Ammon's horn (tissue), 1 donor: Measurements from ENCODE around the gene ZNF555.
A peak's percentile ranks its signal among the peaks of the same experiment; 100 is the strongest.
"Not testable (repeated sequence)": the region's sequence is repeated elsewhere in the genome, so short reads cannot be mapped to it uniquely, and the experiment has no call there.

Source experiments
- DNase-seq: peaks from one replicate; pipeline ENCODE4 v3.0.0-alpha.2; 2016; ENCODE audit warnings: low spot score

The ZNF555 gene

DNA sequence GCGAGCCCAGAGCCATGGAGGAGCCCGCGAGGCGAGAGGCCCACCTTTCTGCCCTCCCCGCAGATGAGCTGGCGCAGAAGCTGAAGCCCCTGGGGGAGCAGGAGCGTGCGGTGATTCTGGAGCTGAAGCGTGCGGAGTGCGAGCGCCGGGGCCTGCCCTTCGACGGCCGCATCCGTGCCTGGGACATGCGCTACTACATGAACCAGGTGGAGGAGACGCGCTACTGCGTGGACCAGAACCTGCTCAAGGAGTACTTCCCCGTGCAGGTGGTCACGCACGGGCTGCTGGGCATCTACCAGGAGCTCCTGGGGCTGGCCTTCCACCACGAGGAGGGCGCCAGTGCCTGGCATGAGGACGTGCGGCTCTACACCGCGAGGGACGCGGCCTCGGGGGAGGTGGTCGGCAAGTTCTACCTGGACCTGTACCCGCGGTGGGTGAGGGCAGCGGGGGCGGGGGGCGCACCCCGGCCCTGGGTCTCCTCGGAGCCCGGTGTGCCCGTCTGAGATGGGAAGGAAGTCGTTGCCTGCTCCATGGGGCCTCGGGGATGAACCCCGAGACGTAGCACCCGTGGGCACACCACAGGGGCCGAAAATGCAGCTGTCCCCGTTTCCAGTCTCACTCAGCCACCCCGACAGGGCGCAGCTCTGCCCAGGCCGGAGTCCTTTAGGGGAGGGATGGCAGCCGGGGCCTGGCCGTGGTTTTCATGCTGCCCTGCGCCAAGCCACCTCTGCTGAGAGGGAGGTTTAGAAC lies 33.7 kb upstream of the ZNF555 start:
- DNase-seq, result no peak

DNA sequence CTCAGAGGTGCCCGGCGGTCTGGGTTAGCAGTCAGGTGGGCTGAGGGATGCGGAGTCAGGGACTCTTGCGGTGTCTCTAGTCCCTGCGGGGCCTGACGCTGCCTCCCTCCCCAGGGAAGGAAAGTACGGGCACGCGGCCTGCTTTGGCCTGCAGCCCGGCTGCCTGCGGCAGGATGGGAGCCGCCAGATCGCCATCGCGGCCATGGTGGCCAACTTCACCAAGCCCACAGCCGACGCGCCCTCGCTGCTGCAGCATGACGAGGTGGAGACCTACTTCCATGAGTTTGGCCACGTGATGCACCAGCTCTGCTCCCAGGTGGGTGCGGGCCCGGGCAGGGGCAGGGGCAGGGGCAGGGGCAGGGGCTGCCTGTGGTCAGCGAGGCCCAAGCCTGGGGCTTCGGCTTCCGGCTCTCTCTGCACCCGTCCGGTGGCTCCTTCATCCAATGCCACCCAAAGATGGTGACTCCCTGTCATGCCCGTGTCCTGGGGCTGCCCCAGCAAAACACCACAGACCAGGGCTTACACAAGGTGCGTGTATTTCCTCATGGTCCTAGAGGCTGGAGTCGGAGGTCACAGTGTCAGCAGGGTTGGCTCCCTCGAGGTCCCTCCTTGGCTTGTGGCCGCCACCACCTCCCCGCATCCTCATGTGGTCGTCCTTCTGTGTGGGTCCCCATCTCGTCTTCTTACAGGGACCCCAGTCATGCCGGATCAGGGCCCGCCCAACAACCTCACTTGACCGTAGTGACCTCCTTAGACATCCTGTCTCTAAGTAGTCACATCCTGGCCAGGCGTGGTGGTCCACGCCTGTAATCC lies 32.9 kb upstream of the ZNF555 start:
- no peak for DNase-seq

DNA sequence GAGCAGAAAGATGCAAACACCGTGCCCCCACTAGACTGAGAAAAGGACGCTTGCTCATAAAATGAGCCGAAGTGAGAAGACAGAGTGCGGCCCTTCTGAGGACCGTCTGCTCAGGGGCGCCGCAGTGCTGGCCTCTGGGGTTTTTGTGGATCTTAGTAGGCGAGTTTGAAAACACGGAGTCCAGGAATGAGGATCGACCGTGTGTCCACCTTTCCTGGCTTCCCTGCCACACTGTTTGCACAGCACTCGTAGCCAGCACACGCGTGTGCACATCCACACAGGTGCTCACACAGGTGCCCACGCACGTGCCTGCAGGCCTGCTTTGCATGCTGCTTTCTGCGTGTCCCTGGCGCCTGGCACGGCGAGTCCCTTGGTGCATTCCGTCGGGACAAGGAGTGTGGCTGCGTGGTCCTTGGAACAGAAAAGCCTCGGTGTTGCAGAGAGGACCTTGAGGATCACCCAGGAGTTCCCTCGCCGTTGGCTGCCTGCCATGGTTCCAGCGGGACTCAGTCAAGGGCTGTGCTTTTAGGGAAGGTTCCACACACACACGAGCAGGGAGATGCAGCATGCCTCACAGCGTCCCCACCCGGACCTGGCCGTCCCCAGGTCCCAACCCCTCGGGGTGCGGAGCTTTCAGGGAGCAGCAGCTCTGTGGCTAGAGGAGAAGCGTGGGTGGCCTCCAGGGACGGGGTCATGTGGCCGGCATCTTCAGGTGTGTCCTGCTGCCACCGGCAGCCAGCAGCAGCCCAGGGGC lies 31.7 kb upstream of the ZNF555 start:
- no peak for DNase-seq

DNA sequence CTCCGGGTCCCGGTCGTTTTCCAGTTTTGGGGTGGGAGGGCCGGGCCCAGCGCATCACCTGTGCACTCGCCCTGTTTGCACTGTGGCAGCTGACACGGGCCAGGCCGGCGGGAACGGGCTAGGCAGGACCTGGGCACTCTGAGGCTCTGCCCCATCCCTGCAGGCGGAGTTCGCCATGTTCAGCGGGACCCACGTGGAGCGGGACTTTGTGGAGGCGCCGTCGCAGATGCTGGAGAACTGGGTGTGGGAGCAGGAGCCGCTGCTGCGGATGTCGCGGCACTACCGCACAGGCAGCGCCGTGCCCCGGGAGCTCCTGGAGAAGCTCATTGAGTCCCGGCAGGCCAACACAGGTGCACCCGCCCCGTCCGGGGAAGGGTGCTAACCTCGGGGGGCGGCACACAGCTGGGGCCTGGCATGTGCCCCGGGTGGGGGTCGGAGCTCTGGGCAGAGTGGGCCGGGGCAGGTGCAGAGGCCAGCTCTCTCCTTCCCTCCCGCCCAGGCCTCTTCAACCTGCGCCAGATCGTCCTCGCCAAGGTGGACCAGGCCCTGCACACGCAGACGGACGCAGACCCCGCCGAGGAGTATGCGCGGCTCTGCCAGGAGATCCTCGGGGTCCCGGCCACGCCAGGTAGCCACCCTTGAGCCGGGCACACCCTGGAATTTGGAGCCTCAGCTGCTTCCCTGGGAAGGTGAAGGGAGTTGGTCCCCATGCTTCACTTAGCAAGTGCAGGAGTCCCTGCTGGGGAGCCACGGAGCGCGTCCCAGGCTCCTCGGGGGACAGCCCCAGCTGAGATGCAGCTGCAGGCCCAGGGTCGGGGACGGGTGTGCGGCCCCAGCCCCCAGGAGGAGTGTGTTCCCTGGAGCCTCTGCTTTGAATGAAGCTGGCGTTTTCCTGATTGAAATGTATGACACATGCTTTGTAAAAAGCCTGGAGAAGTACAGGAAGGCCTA lies 30.9 kb upstream of the ZNF555 start:
- DNase-seq, result no peak

DNA sequence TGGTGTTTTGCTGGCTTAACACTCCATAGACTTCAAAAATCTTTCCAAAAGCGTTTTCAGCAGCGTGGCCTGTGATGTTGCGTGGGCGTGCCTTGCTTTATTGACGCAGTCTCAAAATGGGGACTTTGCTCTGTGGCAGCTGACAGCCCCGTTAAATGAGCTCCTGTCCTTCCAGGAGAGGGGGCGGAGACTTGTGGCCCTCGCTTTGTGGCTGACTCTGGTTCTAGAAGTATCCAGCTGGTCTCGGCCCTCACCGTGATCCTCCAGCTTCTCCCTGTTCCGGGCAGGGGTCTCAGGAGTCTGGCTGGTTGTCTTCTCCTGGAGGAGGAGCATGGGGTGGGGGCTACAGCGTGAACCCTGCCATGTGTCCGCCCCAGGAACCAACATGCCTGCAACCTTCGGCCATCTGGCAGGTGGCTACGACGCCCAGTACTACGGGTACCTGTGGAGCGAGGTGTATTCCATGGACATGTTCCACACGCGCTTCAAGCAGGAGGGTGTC lies 30.0 kb upstream of the ZNF555 start:
- no peak for DNase-seq

DNA sequence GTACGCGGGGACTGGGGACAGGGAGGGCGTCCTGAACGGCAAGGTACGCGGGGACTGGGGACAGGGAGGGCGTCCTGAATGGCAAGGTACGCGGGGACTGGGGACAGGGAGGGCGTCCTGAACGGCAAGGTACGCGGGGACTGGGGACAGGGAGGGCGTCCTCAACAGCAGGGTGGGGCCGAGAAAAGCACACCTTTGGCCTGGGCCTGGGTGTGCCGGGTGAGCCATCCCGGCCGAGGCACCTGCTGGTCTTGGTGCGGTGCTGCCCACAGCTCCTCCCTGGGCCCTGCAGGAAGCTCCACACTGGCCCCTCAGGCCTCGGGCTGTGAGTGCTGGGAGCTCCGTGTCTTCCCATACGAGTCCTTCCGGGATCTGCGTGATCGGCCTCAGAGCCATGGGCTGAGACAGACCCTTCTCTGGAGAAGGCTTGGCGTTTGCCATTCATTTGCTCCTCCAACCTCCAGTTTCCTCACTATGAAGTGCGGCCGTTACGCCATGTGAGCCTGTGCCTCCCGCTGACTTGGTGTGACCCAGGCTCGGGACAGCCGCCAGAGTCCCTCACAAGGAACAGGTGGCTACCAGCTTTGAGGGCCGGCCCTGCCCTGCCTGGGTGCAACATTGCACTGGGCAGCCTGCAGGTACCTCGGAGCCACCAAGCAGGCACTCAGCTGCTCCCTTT lies 29.4 kb upstream of the ZNF555 start:
- DNase-seq, result no peak

DNA sequence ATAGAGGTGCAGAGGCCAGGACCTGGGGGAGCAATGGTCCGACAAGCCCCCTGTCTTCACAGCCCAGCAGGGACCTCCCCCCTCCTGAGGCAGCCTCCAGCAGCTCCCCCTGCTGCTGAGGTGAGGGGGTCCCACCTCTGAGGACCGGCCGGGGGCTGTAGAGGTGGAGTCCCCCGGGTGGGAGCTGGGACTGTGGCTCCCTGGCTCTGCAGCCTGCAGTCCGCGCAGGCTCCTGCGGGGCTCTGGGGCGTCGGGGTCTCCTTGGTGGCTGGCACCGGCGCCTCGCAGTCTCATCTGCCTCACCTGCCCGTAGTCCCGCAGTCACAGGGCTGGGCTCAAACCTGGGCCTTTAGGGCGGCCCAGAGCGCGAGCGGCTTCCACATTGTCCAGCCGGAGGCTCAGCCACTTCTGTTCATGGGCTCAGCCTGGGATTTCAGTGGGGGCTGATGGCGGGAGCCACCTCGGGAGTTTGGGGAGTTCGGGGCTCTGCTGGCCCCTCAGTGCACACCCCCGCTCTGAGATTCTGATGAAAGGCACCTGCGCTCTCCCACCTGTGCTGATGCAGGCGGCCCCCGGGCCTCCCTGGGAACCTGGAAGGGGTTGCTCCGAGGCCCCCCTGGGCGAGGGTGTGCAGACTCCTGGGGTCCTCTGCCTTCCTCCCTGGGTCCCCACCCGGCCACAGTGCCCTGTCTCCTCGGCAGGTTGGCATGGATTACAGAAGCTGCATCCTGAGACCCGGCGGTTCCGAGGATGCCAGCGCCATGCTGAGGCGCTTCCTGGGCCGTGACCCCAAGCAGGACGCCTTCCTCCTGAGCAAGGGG lies 28.7 kb upstream of the ZNF555 start:
- no peak for DNase-seq

DNA sequence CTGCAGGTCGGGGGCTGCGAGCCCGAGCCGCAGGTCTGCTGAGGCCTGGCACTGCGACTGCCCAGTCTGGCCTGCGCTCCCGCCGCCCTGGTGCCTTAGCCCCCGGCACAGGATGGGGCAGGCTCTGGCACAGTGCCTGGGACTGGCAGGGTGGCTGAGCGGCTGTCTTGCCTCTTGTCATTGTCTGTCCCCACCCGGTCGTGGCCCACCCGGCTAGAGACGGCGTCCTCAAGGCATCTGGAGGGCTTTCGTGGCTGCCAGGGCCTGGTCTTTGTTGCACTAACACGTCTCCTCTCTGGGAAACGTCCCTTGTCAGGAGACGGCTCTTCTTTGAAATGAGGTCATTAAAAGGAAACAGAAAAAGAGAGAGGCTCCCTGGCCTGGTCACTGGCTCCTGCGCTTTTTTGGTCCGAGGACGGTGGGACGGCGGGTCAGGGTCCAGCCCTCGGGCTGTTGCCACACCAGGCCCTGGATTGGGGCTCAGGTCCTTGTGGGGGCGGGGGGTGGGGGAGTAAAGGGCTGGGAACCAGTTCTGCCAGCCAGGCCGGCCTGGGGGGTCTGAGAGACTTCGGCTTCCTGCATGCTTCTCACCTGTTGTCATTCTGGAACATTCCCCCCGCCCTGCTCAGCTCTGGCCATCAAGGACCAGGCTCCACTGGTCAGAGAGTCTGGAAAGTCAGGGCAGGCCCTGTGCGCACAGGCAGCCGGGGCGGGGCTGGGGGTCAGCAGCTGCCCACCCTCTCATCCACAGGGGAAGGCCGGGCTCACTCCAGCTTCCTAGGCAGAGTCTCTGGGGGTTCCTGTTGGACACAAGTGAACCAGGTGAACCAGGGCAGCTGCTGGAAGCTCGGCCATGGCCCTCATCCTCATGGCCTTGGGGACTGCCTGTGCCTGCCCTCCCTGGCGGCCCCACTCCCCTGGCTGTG lies 27.8 kb upstream of the ZNF555 start:
- no peak for DNase-seq

DNA sequence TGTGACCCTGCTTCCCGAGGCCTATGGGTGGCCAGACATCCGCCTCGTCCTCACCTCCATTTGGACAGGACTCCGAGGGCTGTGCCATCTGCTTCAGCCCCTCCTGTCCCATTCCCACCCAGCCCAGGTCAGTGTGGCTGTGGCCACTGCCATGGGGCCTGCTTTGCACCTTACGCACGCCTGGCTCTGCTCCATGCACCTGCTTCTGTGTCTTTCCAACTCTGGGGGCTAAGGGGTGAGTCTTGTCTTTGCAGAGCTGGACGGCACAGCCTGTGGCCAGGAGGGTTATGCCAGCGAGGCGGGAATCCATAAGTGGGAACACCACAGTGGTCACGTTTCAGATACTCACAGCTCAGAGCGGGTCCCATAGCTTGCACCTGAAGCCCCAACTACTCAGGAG lies 26.8 kb upstream of the ZNF555 start:
- no peak for DNase-seq

DNA sequence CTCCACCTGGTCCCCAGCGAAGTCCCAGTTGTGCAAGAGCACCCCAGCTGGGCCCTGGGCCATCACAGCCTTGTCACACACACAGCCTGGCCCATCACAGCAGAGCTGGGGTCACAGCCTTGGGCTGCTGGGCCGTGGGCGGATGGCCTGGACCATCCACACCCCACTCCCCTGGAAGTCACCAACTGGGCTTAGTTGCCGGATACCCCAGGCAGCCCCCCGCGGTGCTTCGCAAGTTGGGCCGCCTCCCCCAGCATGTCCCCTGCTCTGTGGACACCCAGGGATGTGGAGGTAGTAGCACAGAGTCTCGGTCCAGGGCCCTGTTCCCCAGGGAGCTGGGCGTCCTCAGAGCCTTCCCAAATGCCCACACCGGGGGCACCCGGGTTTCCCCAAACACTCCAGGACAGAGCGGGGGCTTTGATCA lies 26.1 kb upstream of the ZNF555 start:
- DNase-seq, result no peak

DNA sequence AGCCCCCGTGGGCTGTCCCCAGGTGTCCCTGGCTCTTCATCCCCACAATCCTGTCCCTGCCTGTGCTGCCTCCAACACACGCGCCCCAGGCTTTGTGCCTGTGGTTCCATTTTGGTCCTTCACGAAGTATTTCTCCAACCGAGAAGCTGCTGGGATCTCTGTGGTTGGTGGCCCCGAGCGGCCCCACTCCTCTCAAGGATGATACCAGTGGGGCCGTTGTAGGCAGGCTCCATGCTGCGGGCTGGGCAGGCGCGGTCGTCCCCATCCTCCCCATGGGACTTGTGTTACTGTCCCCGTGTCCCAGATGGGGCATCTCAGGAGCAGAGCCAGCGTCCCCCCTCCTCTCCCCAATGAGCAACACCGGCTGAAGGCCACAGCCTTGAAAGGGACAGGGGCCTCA lies 25.4 kb upstream of the ZNF555 start:
- no peak for DNase-seq

DNA sequence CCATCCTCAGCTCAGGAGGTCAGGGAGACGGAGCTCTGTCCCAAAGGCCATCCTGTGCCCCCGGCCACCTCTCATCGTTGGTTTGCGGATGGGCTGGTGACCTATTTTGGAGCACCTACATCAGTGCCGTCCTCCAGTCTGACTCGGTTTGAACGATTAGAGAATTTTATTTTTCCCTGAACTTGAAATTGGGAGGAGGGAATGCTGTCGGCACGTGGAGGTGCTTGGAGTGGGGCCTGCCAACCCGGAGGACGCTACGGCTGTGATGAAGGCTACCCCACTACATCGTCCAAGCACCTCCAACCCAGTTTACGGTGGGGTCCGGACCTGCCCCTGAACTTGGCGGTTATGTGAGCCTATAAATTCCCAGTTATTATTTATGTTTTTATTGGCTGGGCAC lies 24.6 kb upstream of the ZNF555 start:
- DNase-seq, result no peak

DNA sequence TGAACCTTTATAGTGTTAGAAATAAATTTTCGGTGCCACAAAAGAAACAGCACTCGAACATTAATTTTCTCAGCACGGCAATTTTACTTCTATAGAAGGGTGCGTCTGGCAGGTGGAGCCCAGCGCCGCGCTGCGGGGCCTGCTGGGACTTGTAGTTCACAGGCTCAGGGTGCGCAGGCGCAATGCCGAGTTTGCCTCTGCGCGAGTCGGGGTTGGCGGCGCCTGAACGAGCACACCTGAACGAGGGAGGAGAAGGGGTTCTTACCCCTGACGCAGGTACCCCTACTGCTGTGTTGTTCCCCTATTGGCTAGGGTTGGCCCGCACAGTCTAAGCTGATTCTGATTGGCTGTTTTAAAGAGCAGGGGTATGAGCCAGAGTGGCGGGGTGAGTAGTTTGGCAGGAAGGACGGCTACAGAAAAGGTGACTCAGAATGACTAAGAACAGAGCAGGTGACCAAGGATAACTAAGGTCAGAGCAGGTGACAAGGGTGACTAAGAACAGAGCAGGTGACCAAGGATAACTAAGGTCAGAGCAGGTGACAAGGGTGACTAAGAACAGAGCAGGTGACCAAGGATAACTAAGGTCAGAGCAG lies 23.9 kb upstream of the ZNF555 start:
- not testable (repeated sequence) for DNase-seq

DNA sequence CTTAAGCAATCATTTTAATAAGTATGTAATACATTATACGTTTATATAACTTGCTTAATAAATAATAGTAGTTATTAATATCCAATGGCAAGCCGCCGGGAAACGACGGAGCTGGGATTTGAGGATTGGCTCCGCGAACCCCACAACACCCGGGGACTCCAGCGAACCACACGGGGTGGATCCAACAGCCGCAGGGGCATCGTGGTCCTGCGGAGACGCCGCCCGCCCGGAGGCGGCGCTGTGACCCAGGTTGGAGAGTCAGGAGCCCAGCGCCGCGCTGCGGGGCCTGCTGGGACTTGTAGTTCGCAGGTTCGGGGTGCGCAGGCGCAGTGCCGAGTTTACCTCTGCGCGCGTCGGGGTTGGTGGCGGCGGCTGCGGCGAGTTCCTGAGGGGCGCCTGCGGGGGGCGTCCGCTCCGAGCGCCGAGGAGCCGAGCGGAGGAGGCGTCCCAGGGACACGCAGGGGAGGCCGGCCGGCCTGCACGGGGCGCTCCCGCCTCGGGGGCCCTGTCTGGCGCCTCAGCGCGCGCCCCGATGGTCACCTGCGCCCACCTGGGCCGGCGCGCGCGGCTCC lies 21.6 kb upstream of the ZNF555 start, which contains the start of gene ZNF554:
Gene ZNF554 (plus strand): TSS at position 329 of the 572 bp plus-strand sequence. CDS start 204 bp downstream, at position 533.
- DNase-seq, result peak; percentile 93

DNA sequence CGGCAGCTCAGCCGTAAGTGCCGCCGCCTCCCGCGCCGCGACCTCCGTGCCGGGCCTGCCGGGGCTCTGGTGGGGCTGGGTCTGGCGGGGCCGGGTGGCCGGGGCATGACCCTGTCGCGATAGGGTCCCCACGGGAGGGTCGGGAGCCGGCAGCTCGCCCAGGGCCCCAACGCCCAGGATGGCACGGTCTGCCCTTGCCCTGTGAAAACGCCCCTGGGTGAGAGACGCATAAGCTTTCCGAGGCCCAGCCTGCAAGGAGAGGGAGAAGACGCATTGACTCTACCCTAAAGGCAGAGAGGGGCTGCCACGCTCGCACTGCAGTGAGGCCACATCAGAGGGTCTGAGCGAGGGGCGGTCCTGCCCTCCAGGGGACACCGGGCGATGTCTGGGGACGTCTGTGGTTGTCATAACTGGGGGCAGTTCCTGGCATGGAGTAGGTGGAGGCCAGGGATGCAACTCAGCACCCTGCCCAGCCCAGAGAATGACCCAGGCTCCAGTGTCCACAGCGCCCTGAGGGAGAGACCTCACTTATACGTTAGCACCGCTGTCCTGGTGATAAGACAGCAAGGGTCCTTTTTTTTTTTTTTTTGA lies 21.1 kb upstream of the ZNF555 start:
- no peak for DNase-seq

DNA sequence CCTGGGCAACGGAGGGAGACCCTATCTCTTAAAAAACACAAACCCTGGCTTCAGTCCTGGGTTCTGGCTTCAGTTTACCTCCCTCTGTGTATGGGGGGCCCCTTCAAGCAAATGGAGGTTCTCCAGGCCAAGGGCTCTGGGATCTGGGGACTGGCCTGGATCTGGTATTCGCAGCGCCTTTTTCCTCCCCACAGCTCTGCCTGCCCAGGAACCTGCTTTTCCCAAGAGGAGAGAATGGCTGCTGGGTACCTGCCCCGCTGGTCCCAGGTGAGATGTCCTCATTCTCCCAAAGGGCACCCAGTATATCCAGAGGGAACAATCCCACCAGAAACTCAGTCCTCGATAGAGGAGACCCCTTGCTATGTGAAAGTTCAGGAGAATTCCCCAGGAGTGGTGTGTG lies 18.4 kb upstream of the ZNF555 start:
- DNase-seq, result no peak

DNA sequence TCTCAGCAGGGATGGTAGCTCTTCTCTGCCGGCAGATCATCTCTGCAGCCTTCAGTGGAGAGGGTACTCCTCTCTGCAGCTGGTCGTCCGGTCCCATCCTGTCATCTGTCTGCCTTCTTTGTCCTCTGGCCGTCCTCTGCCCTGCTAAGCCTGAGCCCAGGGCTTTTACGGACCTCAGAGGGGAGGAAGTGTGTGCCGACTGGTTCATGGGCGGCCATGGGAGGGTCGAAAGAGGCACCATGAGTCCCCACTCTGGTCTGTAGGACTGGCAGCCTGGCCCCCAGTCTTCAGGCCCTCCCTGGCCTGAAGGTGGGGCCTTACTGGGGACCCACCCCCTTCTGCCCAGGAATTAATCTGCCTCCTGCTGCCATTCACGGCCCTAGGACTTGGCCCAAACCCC lies 17.6 kb upstream of the ZNF555 start:
- no peak for DNase-seq

DNA sequence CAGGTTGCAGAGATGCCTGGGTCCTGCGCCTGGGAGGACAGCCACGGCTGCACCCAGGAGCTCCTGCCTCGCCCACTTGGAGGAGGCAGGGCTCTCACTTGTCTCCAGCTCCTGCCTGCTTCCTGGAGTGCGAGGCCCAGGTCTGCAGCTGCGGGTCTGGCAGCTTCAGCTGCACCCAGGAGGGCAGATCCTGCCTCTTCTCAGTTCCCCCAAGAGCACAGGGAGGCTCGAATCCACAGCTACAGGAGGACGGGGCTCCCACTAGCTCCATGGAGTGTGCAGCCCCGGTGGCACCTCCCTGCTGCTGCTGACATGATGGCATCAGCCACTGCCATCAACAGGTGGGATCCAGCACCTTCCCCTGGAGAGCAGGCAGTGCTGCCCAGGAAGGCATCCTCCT lies 17.1 kb upstream of the ZNF555 start:
- no peak for DNase-seq
